ENCODE measurements around the gene ABHD12. TPM values are rescaled to one million over a fixed set of nuclear protein-coding genes. Genes with fewer than 3 reads are reported as not detected.

The ABHD12 gene
- total RNA-seq, 1 donor from 2014 or later = 23.2 TPM

- DNase-seq (ENCODE audit: low read depth in 2 of 2) = no peak
These were observed 99.1 kb downstream of the ABHD12 start for GRCh38 chr20:25291432-25292133.

DNA sequence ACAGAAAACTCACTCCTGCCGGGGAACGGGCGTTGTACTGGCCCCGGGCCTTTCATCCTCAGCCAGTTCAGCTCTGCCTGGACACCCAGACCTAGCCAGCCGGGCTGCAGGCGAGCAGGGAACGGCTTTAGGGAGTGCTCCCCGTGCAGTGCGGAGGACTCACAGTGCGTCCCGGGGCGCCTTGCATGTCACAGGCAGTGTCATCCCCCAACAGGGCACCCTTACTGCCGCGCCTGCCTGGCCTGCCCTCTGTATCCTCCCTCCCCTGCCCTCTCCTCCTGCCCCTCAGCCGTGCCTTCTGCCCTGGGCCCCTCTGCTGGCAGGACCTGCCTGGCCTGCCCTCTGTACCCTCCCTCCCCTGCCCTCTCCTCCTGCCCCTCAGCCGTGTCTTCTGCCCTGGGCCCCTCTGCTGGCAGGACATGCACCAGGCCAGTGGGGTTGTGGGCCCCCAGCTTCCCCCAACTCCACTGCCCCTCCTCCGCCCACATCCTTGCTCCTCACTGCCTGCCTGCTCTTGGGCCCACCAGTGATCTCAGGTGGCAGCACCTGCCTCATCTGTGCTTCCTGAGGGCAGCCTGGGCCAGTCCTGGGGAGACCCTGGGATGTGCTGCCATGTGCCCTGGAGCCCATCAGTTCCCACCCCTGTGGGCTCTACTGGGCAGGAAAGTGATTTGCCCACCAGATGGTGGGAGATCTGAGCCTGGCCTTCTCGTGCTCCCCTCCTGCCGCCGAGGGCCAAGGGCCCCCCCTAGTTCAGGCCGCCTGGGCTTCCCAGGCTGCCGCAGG is 99.8 kb downstream of the ABHD12 start:
- no peak for DNase-seq (ENCODE audit: low read depth in 2 of 2)

DNA sequence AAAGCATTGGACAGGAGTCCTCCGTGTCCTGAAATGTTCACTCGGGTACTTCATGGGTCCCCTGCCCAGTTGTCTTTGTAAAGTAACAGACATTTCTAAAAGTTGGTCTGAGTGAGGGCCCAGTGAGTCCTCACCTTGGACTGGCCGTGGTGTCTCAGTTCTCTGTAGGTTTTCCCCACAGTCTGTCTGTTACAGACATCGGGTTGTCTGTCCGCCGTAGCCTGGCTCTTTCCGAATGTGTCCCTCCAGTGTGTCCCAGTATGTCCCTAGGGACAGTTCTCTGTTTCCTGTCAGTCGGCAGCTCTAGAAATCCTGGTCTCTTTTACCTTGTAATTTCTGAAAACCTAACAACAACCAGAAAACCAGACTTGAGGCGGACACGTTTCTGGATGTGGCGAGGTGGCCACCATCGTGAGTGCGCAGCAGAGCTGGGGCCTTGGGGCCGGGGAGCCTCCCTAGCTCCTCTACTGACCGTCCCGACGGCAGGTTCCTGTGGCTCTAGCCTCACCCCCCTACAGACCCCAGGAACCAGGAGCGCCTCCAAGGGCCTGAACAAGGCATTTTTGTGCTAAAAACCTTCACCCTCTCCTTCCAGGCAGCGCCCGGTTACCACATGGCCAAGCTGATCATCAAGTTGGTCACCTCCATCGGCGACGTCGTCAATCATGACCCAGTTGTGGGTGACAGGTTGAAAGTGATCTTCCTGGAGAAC is 100.6 kb downstream of the ABHD12 start:
- DNase-seq (ENCODE audit: low read depth in 2 of 2) = no peak

GRCh38 chr20:25288291-25289181 is 102.1 kb downstream of the ABHD12 start:
- DNase-seq (ENCODE audit: low read depth in 2 of 2) = no peak

DNA sequence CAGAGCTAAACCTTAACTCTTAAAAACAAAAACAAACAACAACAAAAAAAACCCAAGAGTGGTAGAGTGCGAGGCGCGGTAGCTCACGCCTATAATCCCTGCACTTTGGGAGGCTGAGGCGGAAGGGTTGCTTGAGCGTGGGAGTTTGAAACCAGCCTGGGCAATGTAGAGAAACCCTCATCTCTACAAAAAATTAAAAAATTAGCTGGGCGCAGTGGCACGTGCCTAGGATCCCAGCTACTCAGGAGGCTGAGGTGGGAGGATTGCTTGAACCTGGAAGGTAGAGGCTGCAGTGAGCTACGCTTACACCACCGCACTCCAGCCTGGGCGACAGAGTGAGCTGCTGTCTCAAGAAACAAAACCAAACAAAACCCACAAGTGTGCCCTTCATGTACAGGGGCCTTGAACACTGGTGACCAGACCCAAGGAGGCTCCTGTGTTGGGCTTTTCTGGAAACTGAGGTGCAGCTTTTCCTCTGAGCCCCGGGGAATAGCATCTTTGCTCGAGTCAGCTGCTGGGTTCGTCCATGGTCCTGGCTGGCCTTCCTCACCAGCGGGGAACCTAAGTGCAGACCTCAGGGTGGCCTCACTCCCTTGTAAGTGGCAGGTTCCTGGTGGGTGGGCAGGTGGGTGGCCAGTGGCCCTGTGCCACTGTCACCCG is 102.9 kb downstream of the ABHD12 start:
- no peak for DNase-seq (ENCODE audit: low read depth in 2 of 2)

DNA sequence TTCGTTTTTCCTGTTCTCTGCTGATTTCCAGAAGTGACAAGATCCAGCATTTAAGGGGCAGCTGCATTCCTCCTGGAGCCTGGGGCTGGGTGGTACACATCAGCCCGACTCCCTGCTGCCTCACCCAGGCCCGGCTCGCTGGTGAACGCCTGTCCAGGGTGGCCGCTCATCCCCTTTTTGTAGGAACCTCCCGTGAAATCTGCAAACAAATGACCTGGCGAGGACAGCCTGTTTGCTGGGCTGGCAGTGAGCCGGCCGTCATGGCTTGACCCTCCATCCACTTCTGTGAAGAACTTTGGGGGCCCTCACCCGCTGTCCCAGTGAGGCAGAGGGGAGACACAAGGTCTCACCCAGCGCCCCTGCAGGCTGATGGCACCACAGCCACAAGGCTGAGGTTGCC is 103.7 kb downstream of the ABHD12 start:
- DNase-seq (ENCODE audit: low read depth in 2 of 2) = no peak

GRCh38 chr20:25285856-25286798 is 104.5 kb downstream of the ABHD12 start:
- DNase-seq (ENCODE audit: low read depth in 2 of 2) = no peak

GRCh38 chr20:25285091-25285647 is 105.5 kb downstream of the ABHD12 start:
- DNase-seq (ENCODE audit: low read depth in 2 of 2) = no peak

GRCh38 chr20:25284131-25284601 is 106.5 kb downstream of the ABHD12 start:
- DNase-seq (ENCODE audit: low read depth in 2 of 2) = no peak

DNA sequence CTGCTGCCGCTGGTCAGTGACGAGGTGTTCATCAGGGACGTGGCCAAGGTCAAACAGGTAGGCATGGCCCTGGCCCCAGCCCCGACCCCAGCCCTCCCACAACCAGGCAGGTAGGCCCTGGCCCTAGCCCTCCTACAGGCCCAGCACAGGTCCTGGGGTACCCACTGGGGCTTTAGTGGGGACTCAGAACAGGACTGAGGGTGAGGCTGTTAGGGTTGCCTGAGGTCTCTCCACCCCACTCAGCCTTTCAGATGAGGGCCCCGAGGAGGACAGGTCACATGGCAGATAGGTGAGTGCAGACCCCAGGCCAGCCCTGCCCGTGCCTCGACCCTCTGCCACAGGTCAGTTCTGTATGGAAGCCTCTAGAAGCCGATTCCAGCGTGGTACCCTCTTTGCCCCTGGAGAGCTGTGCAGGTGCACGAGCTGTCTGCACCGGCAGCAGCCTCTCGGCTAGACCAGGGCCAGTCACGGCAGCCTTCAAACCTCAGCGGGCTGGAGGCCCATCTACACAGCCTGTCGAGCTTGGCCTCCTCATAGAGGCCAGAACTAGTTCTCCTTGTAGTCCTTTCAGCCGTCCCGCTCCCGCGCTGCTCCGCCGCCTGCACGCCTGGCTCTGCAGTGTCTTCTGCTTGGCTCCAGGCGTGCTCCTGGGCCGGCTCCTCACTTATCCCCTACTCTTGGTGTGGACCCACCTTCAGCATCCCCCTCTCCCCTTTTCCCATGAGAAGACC is 107.2 kb downstream of the ABHD12 start:
- no peak for DNase-seq (ENCODE audit: low read depth in 2 of 2)

DNA sequence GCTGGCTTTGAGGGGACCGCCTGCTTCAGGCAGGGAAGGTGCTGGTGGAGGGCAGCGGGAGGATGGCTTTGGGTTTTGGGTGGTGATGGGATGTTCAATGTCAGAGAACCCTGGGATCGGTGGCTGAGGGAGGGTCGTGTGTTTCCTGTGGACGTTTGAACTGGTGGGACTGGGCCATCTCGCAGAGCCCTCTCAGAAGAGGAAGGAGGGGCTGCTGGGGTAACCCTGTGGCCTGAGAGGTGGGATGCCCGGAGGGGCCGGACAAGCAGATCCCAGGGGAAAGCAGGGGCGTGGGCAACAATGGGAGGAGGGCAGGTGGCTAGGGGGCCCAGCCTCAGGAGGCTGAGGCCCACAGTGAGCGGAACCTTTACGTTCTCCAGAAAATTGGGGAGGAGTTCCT is 107.8 kb downstream of the ABHD12 start:
- DNase-seq (ENCODE audit: low read depth in 2 of 2) = no peak

DNA sequence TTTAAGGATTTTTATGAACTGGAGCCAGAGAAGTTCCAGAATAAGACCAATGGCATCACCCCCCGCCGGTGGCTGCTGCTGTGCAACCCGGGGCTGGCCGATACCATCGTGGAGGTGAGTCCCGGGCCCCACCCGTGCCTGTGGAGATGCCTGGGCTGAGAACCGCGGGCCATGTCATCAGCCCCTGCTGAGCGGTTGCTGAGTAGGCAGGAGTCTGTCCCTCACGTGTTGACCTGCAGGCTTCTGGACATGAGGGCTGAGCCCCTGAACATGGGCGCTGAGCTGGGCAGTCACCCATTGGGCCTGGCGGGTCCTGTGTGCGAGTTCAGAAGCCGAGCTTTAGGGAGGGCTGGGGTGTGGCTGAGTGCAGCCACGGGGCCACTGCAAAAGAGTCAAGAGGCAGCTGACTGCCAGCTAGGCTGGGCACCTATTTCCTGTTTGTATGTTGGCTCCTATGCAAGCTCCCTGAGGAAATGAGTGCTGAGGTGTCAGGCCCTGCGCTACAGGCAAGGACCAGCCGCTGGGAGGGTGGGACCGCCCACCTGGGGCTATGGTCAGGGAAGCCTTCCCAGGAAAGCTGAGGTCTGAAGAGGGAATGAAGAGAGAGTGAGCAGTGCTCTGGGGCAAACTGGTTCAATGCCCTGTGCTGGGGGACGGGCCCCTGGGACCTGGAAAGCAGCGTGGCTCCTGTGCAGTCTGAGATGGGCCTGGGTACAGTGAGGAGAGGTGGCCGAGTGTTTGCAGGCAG is 108.4 kb downstream of the ABHD12 start:
- DNase-seq (ENCODE audit: low read depth in 2 of 2) = no peak

GRCh38 chr20:25281541-25281991 is 109.1 kb downstream of the ABHD12 start:
- no peak for DNase-seq (ENCODE audit: low read depth in 2 of 2)

DNA sequence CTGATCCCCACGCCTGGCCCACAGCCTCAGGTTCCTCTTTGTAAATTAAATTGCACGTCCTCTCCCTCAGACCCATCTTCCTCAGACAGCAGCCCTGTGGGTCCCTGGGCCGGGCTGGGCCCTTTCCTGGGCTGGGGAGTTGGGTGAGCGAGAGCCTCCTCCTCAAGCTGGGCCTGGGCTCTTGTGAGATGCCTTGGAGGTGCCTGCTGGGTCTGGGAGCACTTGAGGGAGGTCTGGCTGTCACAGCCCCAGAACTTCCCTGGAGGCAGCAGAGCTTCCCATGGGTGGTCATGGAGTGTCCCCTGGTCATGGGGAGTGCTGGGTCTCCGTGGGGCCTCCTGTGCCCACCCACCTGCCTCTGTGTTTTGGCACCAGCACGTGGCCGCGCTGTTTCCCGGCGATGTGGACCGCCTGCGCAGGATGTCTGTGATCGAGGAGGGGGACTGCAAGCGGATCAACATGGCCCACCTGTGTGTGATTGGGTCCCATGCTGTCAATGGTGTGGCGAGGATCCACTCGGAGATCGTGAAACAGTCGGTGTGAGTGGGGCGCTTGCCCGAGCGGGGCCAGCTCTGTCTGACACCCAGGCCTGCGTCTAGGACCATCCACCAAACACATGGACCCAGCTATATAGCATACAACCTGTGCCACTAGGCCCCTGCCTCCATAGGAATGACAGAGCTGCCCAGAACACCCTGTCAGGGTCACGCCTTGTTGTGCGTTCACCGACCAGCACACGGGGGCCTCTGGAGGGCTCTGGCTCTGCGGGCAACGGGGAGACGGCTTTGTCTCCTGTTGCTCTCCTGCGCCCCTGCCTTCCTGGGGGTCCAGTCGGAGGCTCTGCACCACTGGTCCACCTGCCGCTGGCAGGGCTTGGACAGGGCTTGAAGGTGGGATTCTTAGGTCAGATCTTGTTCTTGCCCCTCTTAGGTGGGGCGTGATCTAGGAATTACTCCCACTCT is 109.8 kb downstream of the ABHD12 start:
- DNase-seq (ENCODE audit: low read depth in 2 of 2) = no peak

DNA sequence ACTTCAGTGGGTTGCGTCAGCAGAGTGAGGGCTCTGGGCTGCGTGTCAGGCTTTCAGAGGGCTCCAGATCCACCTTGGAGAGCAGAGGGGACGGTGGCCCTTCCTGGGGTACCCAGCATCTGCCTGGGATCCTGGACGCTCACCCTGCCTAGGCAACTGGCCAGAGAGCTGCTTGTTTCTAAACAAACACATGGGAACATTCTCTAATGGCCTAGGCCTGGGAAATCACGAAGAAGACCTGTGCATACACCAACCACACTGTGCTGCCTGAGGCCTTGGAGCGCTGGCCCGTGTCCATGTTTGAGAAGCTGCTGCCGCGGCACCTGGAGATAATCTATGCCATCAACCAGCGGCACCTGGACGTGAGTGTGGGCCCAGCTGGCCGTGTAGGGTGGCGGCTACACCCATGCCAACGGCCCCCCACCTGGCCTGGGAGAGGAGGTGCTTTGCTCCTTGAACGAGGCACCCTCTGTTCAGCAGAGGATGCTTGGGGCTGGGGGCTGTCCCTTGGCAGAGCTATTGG is 110.5 kb downstream of the ABHD12 start:
- no peak for DNase-seq (ENCODE audit: low read depth in 2 of 2)

DNA sequence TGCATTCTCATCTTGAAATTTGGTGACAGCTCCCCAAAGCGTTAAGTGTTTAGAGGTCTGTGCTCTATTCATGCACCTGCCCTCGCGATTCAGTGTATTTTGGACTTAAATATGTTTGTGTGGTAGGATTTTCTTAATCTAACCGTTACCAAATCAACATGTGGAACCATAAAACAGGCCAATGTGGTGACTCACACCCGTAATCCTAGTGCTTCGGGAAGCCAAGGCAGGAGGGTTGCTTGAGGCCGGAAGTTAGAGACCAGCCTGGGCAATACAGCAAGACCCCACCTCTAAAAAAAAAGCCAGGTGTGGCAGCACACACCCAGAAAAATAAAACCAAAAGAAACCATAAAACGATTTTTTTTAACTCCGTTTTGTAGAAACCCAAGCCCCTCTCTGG is 111.2 kb downstream of the ABHD12 start:
- no peak for DNase-seq (ENCODE audit: low read depth in 2 of 2)
